Right renal cortex interstitium (tissue), 3 donors: Measurements from ENCODE around the gene TMEM63B. TPM values are rescaled to one million over a fixed set of nuclear protein-coding genes. Genes with fewer than 3 reads are reported as not detected.
A peak's percentile ranks its signal among the peaks of the same experiment; 100 is the strongest.
"Not testable (repeated sequence)": the region's sequence is repeated elsewhere in the genome, so short reads cannot be mapped to it uniquely, and the experiment has no call there.

ENCODE experiments used
- DNase-seq, 3 donors: peaks; one replicate each; pipeline ENCODE4 v3.0.0-alpha.2; 2013; ENCODE audit warnings: low read depth in 3 of 3, low spot score in 2 of 3
- polyA plus RNA-seq, 3 donors: library from polyadenylated mRNA; unstranded; fragments of 120-200 nt; gene quantifications; one replicate each; pipeline ENCODE4 v1.2.1, GENCODE V29; 2013; ENCODE audit not compliant: insufficient read length in 3 of 3

TMEM63B gene
- 10 to 100 TPM; 33.3 to 38.5 (median 34.3) TPM for polyA plus RNA-seq

- DNase-seq: peak; percentile 67 to 82 (median 79)
Measured at GRCh38 chr6:44127186-44128019, at the start of gene TMEM63B, which contains the start of gene MRPL14. TSS of gene TMEM63B (plus strand) at chr6:44127554. CDS start at chr6:44134585, 7,031 bp downstream. TSS of gene MRPL14 (minus strand) at chr6:44127452. CDS start at chr6:44116611, 10,841 bp downstream.

GRCh38 chr6:44078219-44078826 is 49.0 kb upstream of the TMEM63B start:
- no peak for DNase-seq

- peak; percentile 62 to 75 (median 65) for DNase-seq
Measured at GRCh38 chr6:44078827-44079671, 48.3 kb upstream of the TMEM63B start.

- DNase-seq: no peak
Measured at GRCh38 chr6:44079672-44080071, 47.7 kb upstream of the TMEM63B start.

- no peak for DNase-seq
Measured at GRCh38 chr6:44080561-44081521, 46.5 kb upstream of the TMEM63B start.

GRCh38 chr6:44081753-44082152 is 45.6 kb upstream of the TMEM63B start:
- DNase-seq: no peak

- no peak for DNase-seq
Measured at GRCh38 chr6:44082872-44083321, 44.5 kb upstream of the TMEM63B start.

GRCh38 chr6:44084231-44085014 is 42.9 kb upstream of the TMEM63B start:
- no peak for DNase-seq

- no peak for DNase-seq
Measured at GRCh38 chr6:44085219-44085618, 42.1 kb upstream of the TMEM63B start.

GRCh38 chr6:44086931-44087574 is 40.3 kb upstream of the TMEM63B start:
- no peak for DNase-seq

GRCh38 chr6:44087623-44088022 is 39.7 kb upstream of the TMEM63B start:
- no peak for DNase-seq

- DNase-seq: no peak
Measured at GRCh38 chr6:44088827-44089590, 38.3 kb upstream of the TMEM63B start.

GRCh38 chr6:44090465-44090864 is 36.9 kb upstream of the TMEM63B start:
- DNase-seq: no peak

GRCh38 chr6:44091356-44091755 is 36.0 kb upstream of the TMEM63B start:
- DNase-seq: not testable (repeated sequence)

GRCh38 chr6:44091981-44092884 is 35.1 kb upstream of the TMEM63B start:
- DNase-seq: no peak

- DNase-seq: no peak
Measured at GRCh38 chr6:44093066-44093465, 34.3 kb upstream of the TMEM63B start.
